DOHH2 (cell line): ENCODE results near the gene GVQW3.

Experiments used
- CTCF ChIP-seq: fragments of 200-600 bp; sonication (generic); IDR thresholded peaks from one replicate; pipeline ENCODE4 v1.5.1; 2014; ENCODE audit warnings: antibody characterized with exemption, mild to moderate bottlenecking, low read depth, low read length; ENCODE audit not compliant: poor library complexity, severe bottlenecking
- EZH2phosphoT487 ChIP-seq: fragments of 200-600 bp; sonication (generic); IDR thresholded peaks from 2 replicates; pipeline ENCODE4 v1.6.1; 2017; ENCODE audit warnings: borderline replicate concordance, mild to moderate bottlenecking, antibody characterized with exemption, low read length, moderate library complexity, mixed read lengths

GRCh38 chr11:76365038-76365679 lies 16.0 kb upstream of the GVQW3 start:
- no peak for TF ChIP-seq CTCF
- no peak for TF ChIP-seq EZH2phosphoT487
